ENCODE results near the gene DENND1A.

DENND1A gene

DNA sequence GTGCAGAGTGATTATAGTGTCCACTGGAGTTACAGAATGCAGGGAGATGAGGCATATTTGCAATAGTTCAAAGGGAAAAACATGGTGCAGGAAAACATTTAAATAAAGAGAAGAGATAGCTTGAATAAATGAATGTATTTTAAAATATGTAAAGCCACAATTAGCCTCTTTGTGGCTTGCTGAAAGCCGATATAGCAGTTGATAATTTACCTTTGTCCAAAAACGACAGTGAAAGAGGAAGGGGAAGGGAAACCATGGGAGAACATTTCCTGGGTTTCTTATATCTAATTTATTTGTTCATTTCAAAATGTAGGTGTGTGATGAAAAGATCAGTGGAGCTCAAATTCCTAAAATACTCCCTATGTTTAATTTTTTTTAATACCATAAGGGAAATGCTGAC lies 156.1 kb downstream of the DENND1A start:
- no peak overlapping the region for H3K4me3 ChIP-seq (ENCODE audit: insufficient read depth, low read length, poor library complexity, severe bottlenecking)
- TF ChIP-seq EZH2phosphoT487 (conservative IDR thresholded peaks at IDR 0.05; ENCODE audit: low read length), result no peak
- TF ChIP-seq, protein P1, sequence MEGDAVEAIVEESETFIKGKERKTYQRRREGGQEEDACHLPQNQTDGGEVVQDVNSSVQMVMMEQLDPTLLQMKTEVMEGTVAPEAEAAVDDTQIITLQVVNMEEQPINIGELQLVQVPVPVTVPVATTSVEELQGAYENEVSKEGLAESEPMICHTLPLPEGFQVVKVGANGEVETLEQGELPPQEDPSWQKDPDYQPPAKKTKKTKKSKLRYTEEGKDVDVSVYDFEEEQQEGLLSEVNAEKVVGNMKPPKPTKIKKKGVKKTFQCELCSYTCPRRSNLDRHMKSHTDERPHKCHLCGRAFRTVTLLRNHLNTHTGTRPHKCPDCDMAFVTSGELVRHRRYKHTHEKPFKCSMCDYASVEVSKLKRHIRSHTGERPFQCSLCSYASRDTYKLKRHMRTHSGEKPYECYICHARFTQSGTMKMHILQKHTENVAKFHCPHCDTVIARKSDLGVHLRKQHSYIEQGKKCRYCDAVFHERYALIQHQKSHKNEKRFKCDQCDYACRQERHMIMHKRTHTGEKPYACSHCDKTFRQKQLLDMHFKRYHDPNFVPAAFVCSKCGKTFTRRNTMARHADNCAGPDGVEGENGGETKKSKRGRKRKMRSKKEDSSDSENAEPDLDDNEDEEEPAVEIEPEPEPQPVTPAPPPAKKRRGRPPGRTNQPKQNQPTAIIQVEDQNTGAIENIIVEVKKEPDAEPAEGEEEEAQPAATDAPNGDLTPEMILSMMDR (IDR thresholded peaks at IDR 0.05; ENCODE audit: insufficient read depth, low read length, poor library complexity, severe bottlenecking), result no peak
- H3K27me3 ChIP-seq (ENCODE audit: low read length), result no peaks in the 10 kb centered on the region
- H3K9me3 ChIP-seq (ENCODE audit: insufficient read depth, low read length), result no peaks in the 10 kb centered on the region
- H4K20me1 ChIP-seq (ENCODE audit: low read depth, low read length), result no peaks in the 10 kb centered on the region
- no peak overlapping the region for H3K27ac ChIP-seq (ENCODE audit: low read depth, low read length)
- H3F3A ChIP-seq (ENCODE audit: insufficient read depth), result no peaks in the 10 kb centered on the region
- no peak overlapping the region for H2AFZ ChIP-seq (ENCODE audit: low read depth, low read length, severe bottlenecking)
- no peak overlapping the region for H3K4me2 ChIP-seq (ENCODE audit: low read depth, low read length, poor library complexity, severe bottlenecking)
- no peak overlapping the region for H3K9ac ChIP-seq (ENCODE audit: low read length)
- H3K36me3 ChIP-seq (ENCODE audit: low read length), result no peaks in the 10 kb centered on the region
- H3K9me2 ChIP-seq (replicated peaks; ENCODE audit: insufficient read depth, low read length), result no peaks in the 10 kb centered on the region
- H3K79me2 ChIP-seq (ENCODE audit: insufficient read depth, low read length), result no peaks in the 10 kb centered on the region

DNA sequence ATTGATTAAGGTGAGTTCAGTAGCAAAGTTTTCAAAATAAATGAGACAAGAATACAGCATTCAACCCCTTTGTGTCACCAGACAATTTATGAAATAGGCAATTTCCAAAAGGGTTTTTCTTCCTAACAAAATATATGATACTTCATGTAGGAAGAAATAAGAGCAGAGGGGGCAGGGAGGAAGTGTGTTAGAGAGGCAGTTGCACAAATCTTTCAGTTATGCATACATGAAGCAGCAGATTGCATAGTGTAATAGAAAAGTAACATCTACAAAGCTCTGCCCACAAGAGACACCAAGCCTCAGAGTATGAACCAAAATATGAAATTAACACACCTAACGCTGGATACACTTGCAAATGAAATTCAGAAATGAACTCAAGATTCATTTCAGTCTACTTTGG lies 157.0 kb downstream of the DENND1A start:
- H3K27ac ChIP-seq (ENCODE audit: low read depth, low read length), result no peak overlapping the region
- H3K4me3 ChIP-seq (ENCODE audit: insufficient read depth, low read length, poor library complexity, severe bottlenecking), result no peak overlapping the region

DNA sequence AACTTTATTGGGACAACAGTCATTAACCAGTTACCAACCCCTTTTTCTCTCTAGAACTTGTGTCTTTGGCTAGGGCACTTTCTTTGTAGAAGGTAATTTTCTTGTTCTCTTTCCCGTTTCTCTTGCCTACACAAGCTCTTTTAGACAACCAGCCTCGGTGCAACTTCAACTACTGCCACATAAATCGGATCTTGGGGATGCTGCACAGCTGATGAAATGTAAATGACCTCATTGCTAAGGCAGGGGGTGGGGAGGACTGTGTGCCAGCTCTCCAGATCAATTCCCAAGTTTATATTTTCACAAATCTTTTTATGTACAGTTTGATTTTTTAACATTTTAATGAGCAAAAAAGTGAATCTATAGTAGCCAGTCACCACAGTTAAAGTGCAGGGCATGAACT lies 157.6 kb downstream of the DENND1A start:
- Histone ChIP-seq H3K27me3 (ENCODE audit: low read length) (no peaks in the 10 kb centered on the region), H3K9me2 (replicated peaks; ENCODE audit: insufficient read depth, low read length) (no peaks in the 10 kb centered on the region), H3F3A (ENCODE audit: insufficient read depth) (no peaks in the 10 kb centered on the region), H3K27ac (ENCODE audit: low read depth, low read length) (no peak overlapping the region), H3K4me2 (ENCODE audit: low read depth, low read length, poor library complexity, severe bottlenecking) (no peak overlapping the region), H3K36me3 (ENCODE audit: low read length) (no peaks in the 10 kb centered on the region), H4K20me1 (ENCODE audit: low read depth, low read length) (no peaks in the 10 kb centered on the region), H3K79me2 (ENCODE audit: insufficient read depth, low read length) (no peaks in the 10 kb centered on the region), H3K4me3 (ENCODE audit: insufficient read depth, low read length, poor library complexity, severe bottlenecking) (no peak overlapping the region), H3K9ac (ENCODE audit: low read length) (no peak overlapping the region), H3K9me3 (ENCODE audit: insufficient read depth, low read length) (no peaks in the 10 kb centered on the region), H2AFZ (ENCODE audit: low read depth, low read length, severe bottlenecking) (no peak overlapping the region)
- no peak for TF ChIP-seq EZH2phosphoT487 (conservative IDR thresholded peaks at IDR 0.05; ENCODE audit: low read length)
- TF ChIP-seq, protein P1 (IDR thresholded peaks at IDR 0.05; ENCODE audit: insufficient read depth, low read length, poor library complexity, severe bottlenecking), result no peak

More for the DNA sequence above, 157.0 kb downstream of the DENND1A start:
- TF ChIP-seq EZH2phosphoT487 (conservative IDR thresholded peaks at IDR 0.05; ENCODE audit: low read length), result no peak
- TF ChIP-seq, protein P1 (IDR thresholded peaks at IDR 0.05; ENCODE audit: insufficient read depth, low read length, poor library complexity, severe bottlenecking), result no peak
- Histone ChIP-seq H3K9me2 (replicated peaks; ENCODE audit: insufficient read depth, low read length) (no peaks in the 10 kb centered on the region), H3K27me3 (ENCODE audit: low read length) (no peaks in the 10 kb centered on the region), H4K20me1 (ENCODE audit: low read depth, low read length) (no peaks in the 10 kb centered on the region), H3K4me2 (ENCODE audit: low read depth, low read length, poor library complexity, severe bottlenecking) (no peak overlapping the region), H3K9ac (ENCODE audit: low read length) (no peak overlapping the region), H3F3A (ENCODE audit: insufficient read depth) (no peaks in the 10 kb centered on the region), H2AFZ (ENCODE audit: low read depth, low read length, severe bottlenecking) (no peak overlapping the region), H3K9me3 (ENCODE audit: insufficient read depth, low read length) (no peaks in the 10 kb centered on the region), H3K79me2 (ENCODE audit: insufficient read depth, low read length) (no peaks in the 10 kb centered on the region), H3K36me3 (ENCODE audit: low read length) (no peaks in the 10 kb centered on the region)

All from SU-DHL-6 (cell line).